ENCODE results near the gene RYR2.
A peak's percentile ranks its signal among the peaks of the same experiment; 100 is the strongest.
"Not testable (repeated sequence)": the region's sequence is repeated elsewhere in the genome, so short reads cannot be mapped to it uniquely, and the experiment has no call there.

Gene RYR2

GRCh38 chr1:237145379-237146135 is 103.6 kb downstream of the RYR2 start:
- no peak for TF ChIP-seq Cebpa-rat (IDR thresholded peaks at IDR 0.05)
- H3K4me3 ChIP-seq = no peak overlapping the region
- H3K9ac ChIP-seq = no peak overlapping the region
- peaks cover 0 to 6% (median 0%) of the 10 kb centered on the region in 11 experiments; a peak in 2 of 22 replicates for H3K9me3 ChIP-seq (replicated peaks in 1 of 11)
- H3K36me3 ChIP-seq = no peaks in the 10 kb centered on the region
- no peak overlapping the region for H3K27ac ChIP-seq
- no peak overlapping the region for H3K4me2 ChIP-seq
- H3K4me1 ChIP-seq = peaks cover 0 to 4% (median 0%) of the 10 kb centered on the region in 10 experiments; a peak in 7 of 20 replicates
- no peaks in the 10 kb centered on the region for H3K27me3 ChIP-seq
- no peaks in the 10 kb centered on the region for H4K20me1 ChIP-seq

- no peak overlapping the region for H3K9ac ChIP-seq
- H3K4me3 ChIP-seq = no peak overlapping the region
- no peak overlapping the region for H3K4me2 ChIP-seq
- H4K20me1 ChIP-seq = no peaks in the 10 kb centered on the region
- no peaks in the 10 kb centered on the region for H3K36me3 ChIP-seq
- no peak overlapping the region for H3K27ac ChIP-seq
- no peak for TF ChIP-seq Cebpa-rat (IDR thresholded peaks at IDR 0.05)
- no peaks in the 10 kb centered on the region; a peak in 1 of 20 replicates for H3K4me1 ChIP-seq
- peaks cover 0 to 6% (median 0%) of the 10 kb centered on the region in 11 experiments; a peak in 2 of 22 replicates for H3K9me3 ChIP-seq (replicated peaks in 1 of 11)
- H3K27me3 ChIP-seq = no peaks in the 10 kb centered on the region
These were observed 104.3 kb downstream of the RYR2 start for GRCh38 chr1:237146241-237146640.

- H3K4me3 ChIP-seq = no peak overlapping the region
- no peak overlapping the region for H3K9ac ChIP-seq
- no peaks in the 10 kb centered on the region for H3K9me3 ChIP-seq (replicated peaks in 1 of 11)
- H3K4me2 ChIP-seq = no peak overlapping the region
- no peaks in the 10 kb centered on the region for H3K36me3 ChIP-seq
- TF ChIP-seq Cebpa-rat (IDR thresholded peaks at IDR 0.05) = no peak
- H3K4me1 ChIP-seq = peaks cover 0 to 7% (median 0%) of the 10 kb centered on the region in 10 experiments; a peak in 3 of 20 replicates
- H3K27me3 ChIP-seq = no peaks in the 10 kb centered on the region
- H4K20me1 ChIP-seq = no peaks in the 10 kb centered on the region
- no peak overlapping the region for H3K27ac ChIP-seq
These were observed 107.9 kb downstream of the RYR2 start for GRCh38 chr1:237149857-237150256.

GRCh38 chr1:237151979-237152378 is 110.0 kb downstream of the RYR2 start:
- not testable (repeated sequence) for H3K27ac ChIP-seq; H3K9ac ChIP-seq; H4K20me1 ChIP-seq; H3K36me3 ChIP-seq; H3K4me2 ChIP-seq; H3K9me3 ChIP-seq (replicated peaks in 1 of 11); H3K27me3 ChIP-seq; H3K4me3 ChIP-seq
- peaks cover 0 to 15% (median 0%) of the 10 kb centered on the region in 10 experiments; a peak in 3 of 20 replicates for H3K4me1 ChIP-seq

GRCh38 chr1:237152506-237153335 is 110.7 kb downstream of the RYR2 start:
- Histone ChIP-seq H3K9ac (no peak overlapping the region), H3K27me3 (no peaks in the 10 kb centered on the region), H3K4me2 (no peak overlapping the region), H3K4me1 (peaks cover 0 to 15% (median 0%) of the 10 kb centered on the region in 10 experiments; a peak in 3 of 20 replicates), H3K36me3 (no peaks in the 10 kb centered on the region), H4K20me1 (no peaks in the 10 kb centered on the region), H3K27ac (no peak overlapping the region), H3K9me3 (replicated peaks in 1 of 11) (no peaks in the 10 kb centered on the region), H3K4me3 (no peak overlapping the region)
- TF ChIP-seq Cebpa-rat (IDR thresholded peaks at IDR 0.05) = no peak

GRCh38 chr1:237154157-237154556 is 112.2 kb downstream of the RYR2 start:
- Histone ChIP-seq H3K27me3 (no peaks in the 10 kb centered on the region), H3K27ac (0 out of 22 replicates have a peak overlapping the region, but pooled peaks of 1 of the 11 experiments have one; percentile 30), H4K20me1 (no peaks in the 10 kb centered on the region), H3K4me1 (peaks cover 0 to 15% (median 0%) of the 10 kb centered on the region in 10 experiments; a peak in 3 of 20 replicates), H3K9ac (no peak overlapping the region), H3K4me2 (0 out of 22 replicates have a peak overlapping the region, but pooled peaks of 2 of the 11 experiments have one; percentile 50 to 58), H3K36me3 (no peaks in the 10 kb centered on the region), H3K4me3 (no peak overlapping the region), H3K9me3 (replicated peaks in 1 of 11) (no peaks in the 10 kb centered on the region)
- TF ChIP-seq Cebpa-rat (IDR thresholded peaks at IDR 0.05) = no peak

GRCh38 chr1:237164406-237165352 is 122.7 kb downstream of the RYR2 start:
- Histone ChIP-seq H4K20me1 (no peaks in the 10 kb centered on the region), H3K27me3 (no peaks in the 10 kb centered on the region), H3K9ac (no peak overlapping the region), H3K27ac (no peak overlapping the region), H3K9me3 (replicated peaks in 1 of 11) (no peaks in the 10 kb centered on the region), H3K4me1 (no peaks in the 10 kb centered on the region), H3K4me2 (no peak overlapping the region), H3K4me3 (no peak overlapping the region), H3K36me3 (no peaks in the 10 kb centered on the region)
- no peak for TF ChIP-seq Cebpa-rat (IDR thresholded peaks at IDR 0.05)

GRCh38 chr1:237166086-237166485 is 124.1 kb downstream of the RYR2 start:
- H3K9me3 ChIP-seq (replicated peaks in 1 of 11) = no peaks in the 10 kb centered on the region
- no peaks in the 10 kb centered on the region for H3K36me3 ChIP-seq
- H3K4me3 ChIP-seq = no peak overlapping the region
- H3K9ac ChIP-seq = no peak overlapping the region
- no peaks in the 10 kb centered on the region for H3K27me3 ChIP-seq
- no peaks in the 10 kb centered on the region for H3K4me1 ChIP-seq
- no peak overlapping the region for H3K27ac ChIP-seq
- no peak overlapping the region for H3K4me2 ChIP-seq
- no peak for TF ChIP-seq Cebpa-rat (IDR thresholded peaks at IDR 0.05)
- H4K20me1 ChIP-seq = no peaks in the 10 kb centered on the region

Data from BLaER1 treated with 17β-estradiol and CSF1 and Interleukin-3, amounts not matched to agents 10 nM and 100 nM (cell line).